Prostate gland (tissue), 2 donors: ENCODE results near the gene AOPEP. TPM values are rescaled to one million over a fixed set of nuclear protein-coding genes. Genes with fewer than 3 reads are reported as not detected.

ENCODE experiments used
- DNase-seq: peaks from one replicate; pipeline ENCODE4 v3.0.0-alpha.2; 2019; ENCODE audit warnings: low spot score
- H3K27ac ChIP-seq, 2 donors: fragments of 200-600 bp; sonication (generic); 2 replicates each; pipeline ENCODE4 v1.5.1; 2017 to 2019
- H3K27me3 ChIP-seq: fragments of 200-600 bp; sonication (generic); replicated peaks from 2 replicates; pipeline ENCODE4 v1.5.1; 2019; ENCODE audit not compliant: insufficient read depth
- H3K36me3 ChIP-seq, 2 donors: fragments of 200-600 bp; sonication (generic); 1 replicate in 1 of 2; 2 replicates in 1 of 2; pipeline versions ENCODE4 v1.5.1 to v1.8.1; 2017 to 2019
- H3K4me1 ChIP-seq: fragments of 200-600 bp; sonication (generic); replicated peaks from 2 replicates; pipeline ENCODE4 v1.5.1; 2019
- H3K4me3 ChIP-seq, 2 donors: fragments of 200-600 bp; sonication (generic); 2 replicates each; pipeline ENCODE4 v1.5.1; 2017 to 2019
- H3K9me3 ChIP-seq: fragments of 200-600 bp; sonication (generic); 2 replicates; pipeline ENCODE4 v1.5.1; 2017
- CTCF ChIP-seq, 4 experiments: fragments of 200-600 bp in 2 of 4; fragments of 450-650 bp in 2 of 4; sonication (generic) in 2 of 4; IDR thresholded peaks; 1 replicate in 3 of 4; 2 replicates in 1 of 4; pipeline ENCODE4 v1.5.1; 2016 to 2019; ENCODE audit warnings: antibody characterized with exemption in 4 of 4, mild to moderate bottlenecking in 2 of 4, moderate library complexity in 2 of 4
- POLR2A ChIP-seq: fragments of 450-650 bp; IDR thresholded peaks from one replicate; pipeline ENCODE4 v1.6.1; 2016; ENCODE audit warnings: antibody characterized with exemption, mild to moderate bottlenecking
- POLR2AphosphoS5 ChIP-seq: sonication (generic); formaldehyde crosslinking; IDR thresholded peaks from one replicate; pipeline ENCODE4 v1.6.1; 2017; ENCODE audit warnings: antibody characterized with exemption
- WGBS: methylation state at CpG from one replicate; pipeline ENCODE4 v1.1.5; 2018; 5-methylcytosine and 5-hydroxymethylcytosine counted together
- intact Hi-C: fragments of 100-400 bp; cut with DNase I; formaldehyde crosslinking; loops from one replicate; pipeline ENCODE4 v1.14.2; 2022
- total RNA-seq, 2 donors: library from RNA; depleted of rRNA; stranded (reverse); fragments of >200 nt; gene quantifications; one replicate each; pipeline ENCODE4 v1.1.0, GENCODE V29; 2016

AOPEP gene
- total RNA-seq, 2 donors from 2014 or later, result 107 to 188 TPM

GRCh38 chr9:94736759-94737158, 10.3 kb downstream of the AOPEP start:
- Histone ChIP-seq H3K9me3 (no peaks in the 10 kb centered on the region), H3K4me1 (no peaks in the 10 kb centered on the region), H3K36me3 (no peaks in the 10 kb centered on the region), H3K27ac (no peak overlapping the region), H3K4me3 (no peak overlapping the region), H3K27me3 (no peaks in the 10 kb centered on the region)
- intact Hi-C loops, result no loop called here
- TF ChIP-seq CTCF (IDR thresholded peaks at IDR 0.05) (no peak), POLR2A (no peak), POLR2AphosphoS5 (no peak)
- DNase-seq, result no peak

- Histone ChIP-seq H3K9me3 (no peaks in the 10 kb centered on the region), H3K36me3 (no peaks in the 10 kb centered on the region), H3K27me3 (no peaks in the 10 kb centered on the region), H3K4me1 (no peaks in the 10 kb centered on the region), H3K27ac (no peak overlapping the region), H3K4me3 (no peak overlapping the region)
- TF ChIP-seq CTCF (IDR thresholded peaks at IDR 0.05) (no peak), POLR2AphosphoS5 (no peak), POLR2A (no peak)
- no peak for DNase-seq
- intact Hi-C loops, result no loop called here
- WGBS, result 59% methylated on average over 3 of the region's 3 CpGs
These were observed 13.8 kb downstream of the AOPEP start for GRCh38 chr9:94740145-94740840.

GRCh38 chr9:94741866-94742265, 15.4 kb downstream of the AOPEP start:
- intact Hi-C loops, result no loop called here
- no peaks in the 10 kb centered on the region for H3K36me3 ChIP-seq
- DNase-seq, result no peak
- no peaks in the 10 kb centered on the region for H3K4me1 ChIP-seq
- TF ChIP-seq CTCF (IDR thresholded peaks at IDR 0.05) (no peak), POLR2AphosphoS5 (no peak), POLR2A (no peak)
- no peaks in the 10 kb centered on the region for H3K27me3 ChIP-seq
- H3K27ac ChIP-seq, result no peak overlapping the region
- WGBS, result 65% methylated on average over 3 of the region's 3 CpGs
- no peak overlapping the region for H3K4me3 ChIP-seq
- no peaks in the 10 kb centered on the region for H3K9me3 ChIP-seq

- no peak for TF ChIP-seq POLR2AphosphoS5
- TF ChIP-seq POLR2A, result no peak
- no peak for TF ChIP-seq CTCF (IDR thresholded peaks at IDR 0.05)
- no peak for DNase-seq
- H3K27ac ChIP-seq, result no peak overlapping the region
- no peaks in the 10 kb centered on the region for H3K4me1 ChIP-seq
- H3K9me3 ChIP-seq, result no peaks in the 10 kb centered on the region
- H3K27me3 ChIP-seq, result no peaks in the 10 kb centered on the region
- intact Hi-C loops, result no loop called here
- no peak overlapping the region for H3K4me3 ChIP-seq
- no peaks in the 10 kb centered on the region for H3K36me3 ChIP-seq
- WGBS, result 62% methylated on average over 6 of the region's 6 CpGs
These were observed 16.8 kb downstream of the AOPEP start for GRCh38 chr9:94743035-94743954.
